ENCODE data around the gene TAF3. TPM values are rescaled to one million over a fixed set of nuclear protein-coding genes. Genes with fewer than 3 reads are reported as not detected.

The TAF3 gene
- total RNA-seq, 4 donors from 2014 or later = 5.6 to 12.9 (median 8.3) TPM

DNA sequence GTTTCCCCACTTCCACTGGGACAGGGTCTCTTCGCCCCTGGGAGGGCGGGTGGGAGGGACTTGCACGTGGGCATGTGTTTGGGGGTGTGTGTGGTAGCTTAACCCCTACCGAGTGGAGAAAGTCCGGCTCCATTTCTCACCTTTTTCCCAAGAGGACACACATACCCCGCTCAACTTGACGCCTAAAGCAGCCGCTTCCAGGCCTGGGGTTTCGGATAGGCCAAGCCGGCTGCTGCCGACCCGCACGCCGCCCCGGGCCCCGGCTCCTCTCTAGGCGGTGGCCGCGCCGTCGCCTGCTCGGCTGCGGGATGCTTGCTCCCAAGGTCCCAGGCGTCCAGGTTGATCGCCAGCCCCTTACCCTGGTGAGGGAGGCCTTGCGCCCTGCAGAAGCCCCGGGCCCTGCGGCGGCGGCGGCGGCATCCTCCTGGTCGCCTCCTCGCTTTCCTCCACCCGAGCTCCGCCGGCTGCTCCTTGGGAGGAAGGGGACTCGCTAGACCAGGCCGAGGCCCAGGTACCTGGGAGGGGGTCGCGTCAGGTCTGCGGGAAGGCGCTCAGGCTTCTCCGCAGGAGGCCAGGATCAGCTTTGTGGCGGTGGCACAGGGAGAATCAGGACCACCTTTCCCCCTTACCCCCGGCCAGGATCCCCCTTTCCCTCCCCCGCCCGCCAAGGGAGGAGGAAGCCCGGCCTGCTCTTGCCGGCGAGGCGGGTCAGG is 233.0 kb downstream of the TAF3 start:
- TF ChIP-seq, protein P1, sequence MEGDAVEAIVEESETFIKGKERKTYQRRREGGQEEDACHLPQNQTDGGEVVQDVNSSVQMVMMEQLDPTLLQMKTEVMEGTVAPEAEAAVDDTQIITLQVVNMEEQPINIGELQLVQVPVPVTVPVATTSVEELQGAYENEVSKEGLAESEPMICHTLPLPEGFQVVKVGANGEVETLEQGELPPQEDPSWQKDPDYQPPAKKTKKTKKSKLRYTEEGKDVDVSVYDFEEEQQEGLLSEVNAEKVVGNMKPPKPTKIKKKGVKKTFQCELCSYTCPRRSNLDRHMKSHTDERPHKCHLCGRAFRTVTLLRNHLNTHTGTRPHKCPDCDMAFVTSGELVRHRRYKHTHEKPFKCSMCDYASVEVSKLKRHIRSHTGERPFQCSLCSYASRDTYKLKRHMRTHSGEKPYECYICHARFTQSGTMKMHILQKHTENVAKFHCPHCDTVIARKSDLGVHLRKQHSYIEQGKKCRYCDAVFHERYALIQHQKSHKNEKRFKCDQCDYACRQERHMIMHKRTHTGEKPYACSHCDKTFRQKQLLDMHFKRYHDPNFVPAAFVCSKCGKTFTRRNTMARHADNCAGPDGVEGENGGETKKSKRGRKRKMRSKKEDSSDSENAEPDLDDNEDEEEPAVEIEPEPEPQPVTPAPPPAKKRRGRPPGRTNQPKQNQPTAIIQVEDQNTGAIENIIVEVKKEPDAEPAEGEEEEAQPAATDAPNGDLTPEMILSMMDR (IDR thresholded peaks at IDR 0.05; ENCODE audit: low read depth) = no peak

DNA sequence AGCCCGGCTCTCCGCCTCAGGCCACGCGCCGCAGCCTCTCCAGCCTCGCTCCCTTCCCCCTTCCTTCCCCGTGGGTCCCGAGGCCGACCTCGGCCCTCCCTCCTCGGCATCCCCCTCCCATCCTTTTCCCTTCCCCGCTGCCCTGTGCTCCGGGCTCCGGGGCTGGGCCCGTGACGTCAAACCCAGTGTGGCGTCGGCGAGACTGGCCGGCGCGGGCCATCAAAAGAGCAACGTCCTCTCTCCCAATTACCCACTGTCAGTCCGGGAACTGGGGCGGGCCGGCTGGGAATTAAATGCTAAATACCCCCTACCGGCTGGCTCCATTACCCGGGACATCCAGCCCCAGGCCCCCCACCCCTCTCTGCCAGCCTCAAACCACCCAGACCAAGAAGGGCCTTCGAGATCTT is 233.5 kb downstream of the TAF3 start:
- TF ChIP-seq, protein P1 (IDR thresholded peaks at IDR 0.05; ENCODE audit: low read depth) = no peak

DNA sequence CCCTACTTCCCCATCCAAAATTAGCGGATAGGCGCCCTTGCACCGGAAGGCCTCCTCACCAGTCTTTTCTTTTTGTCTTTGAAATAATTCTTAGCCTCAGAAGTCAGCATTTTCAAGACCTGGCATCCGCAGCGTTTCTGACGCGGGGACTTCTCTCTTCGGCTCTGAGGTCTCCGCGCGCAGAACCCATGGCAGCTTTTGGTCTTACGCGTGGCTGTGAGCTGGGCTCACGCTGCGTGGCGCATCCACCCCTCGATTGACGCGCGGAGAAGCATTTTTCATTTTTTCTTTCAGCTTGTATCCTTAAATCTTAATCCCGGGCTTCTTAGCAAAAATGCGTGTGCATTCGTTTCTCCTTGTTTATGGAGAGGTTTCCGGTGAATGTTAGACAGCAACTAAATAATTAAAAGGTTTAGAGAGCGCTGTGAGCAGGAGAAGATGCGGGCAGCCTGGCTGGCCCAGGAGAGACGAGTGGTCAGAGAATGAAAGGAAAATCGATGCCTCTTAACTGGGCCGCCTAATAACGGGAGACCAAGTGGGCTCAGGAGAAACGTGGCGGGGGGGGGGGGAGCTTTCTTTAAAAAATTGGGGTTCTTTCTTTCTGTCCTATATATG is 234.1 kb downstream of the TAF3 start:
- TF ChIP-seq, protein P1 (IDR thresholded peaks at IDR 0.05; ENCODE audit: low read depth) = no peak

DNA sequence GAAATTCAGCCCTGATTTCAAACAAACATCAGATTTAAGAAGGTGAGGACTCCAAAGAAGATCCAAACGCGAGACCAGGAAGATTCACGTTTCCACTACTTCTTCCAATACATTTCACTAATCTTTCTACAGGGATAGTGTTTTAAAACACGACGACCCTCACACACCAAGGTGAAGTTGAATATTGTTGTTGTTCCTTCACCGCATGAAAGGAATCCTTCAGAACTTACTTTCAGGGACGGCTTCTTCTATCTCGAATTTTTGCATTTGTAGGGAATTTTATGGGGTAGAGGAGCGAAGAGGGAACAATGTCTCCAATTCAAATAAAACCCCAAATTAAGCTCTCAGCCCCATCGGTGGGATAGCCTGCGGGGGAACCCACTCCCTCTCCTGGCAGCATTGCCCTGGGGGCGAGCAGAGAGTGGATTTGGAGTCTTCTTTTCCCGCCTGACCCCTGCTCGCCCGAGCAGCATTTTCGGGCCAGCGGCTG is 234.7 kb downstream of the TAF3 start:
- TF ChIP-seq, protein P1 (IDR thresholded peaks at IDR 0.05; ENCODE audit: low read depth) = no peak

DNA sequence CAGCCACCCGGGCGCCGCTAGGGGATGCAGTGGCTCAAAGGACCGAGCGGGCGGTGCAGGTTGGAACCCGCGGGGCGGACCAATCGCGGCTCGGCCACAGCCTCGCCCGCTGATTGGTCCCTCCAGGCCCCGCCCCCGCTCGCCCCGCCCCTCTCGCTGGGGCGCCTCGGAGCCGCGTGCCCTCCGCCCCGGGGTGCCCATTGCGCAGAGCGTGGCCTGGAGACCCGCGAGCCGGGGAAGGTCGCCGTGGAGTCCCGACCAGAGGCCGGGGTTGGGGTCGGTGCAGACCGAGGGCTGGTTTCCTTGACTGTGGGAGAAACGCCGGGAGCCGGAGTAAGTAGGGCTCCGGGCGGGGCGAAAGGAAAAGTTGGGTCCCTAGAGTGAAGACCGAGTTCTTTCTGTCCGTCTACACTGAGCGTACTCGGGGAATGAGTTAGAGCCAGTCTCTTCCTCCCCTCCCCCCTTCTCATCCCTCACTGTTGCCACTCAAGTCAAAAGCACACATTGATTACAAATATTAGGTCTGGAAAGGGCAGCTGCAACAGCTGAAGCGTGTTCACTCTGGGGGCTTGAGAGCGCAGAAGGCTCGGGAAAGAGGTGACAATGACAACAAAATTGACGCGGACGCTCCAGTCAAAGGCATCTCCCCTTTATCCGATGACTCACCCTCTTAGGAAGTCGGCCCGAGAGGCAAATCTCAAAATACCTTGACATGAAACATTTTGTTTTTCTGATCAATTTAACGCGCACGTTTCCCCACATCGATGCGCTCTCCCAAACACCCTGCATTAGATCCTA is 235.3 kb downstream of the TAF3 start:
- TF ChIP-seq, protein P1 (IDR thresholded peaks at IDR 0.05; ENCODE audit: low read depth) = no peak

DNA sequence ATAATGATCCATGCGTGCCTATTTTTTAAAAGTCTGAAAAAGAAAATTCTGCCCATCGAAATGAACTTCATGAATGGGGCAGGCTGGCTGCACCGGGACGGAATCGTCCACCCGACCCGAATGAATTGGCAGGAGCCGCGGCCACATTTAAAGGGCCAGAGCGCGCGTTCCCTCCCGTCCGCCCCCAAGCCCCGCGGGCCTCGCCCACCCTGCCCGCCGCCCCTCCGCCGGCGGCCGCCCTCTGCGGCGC is 235.9 kb downstream of the TAF3 start:
- TF ChIP-seq, protein P1 (IDR thresholded peaks at IDR 0.05; ENCODE audit: low read depth) = no peak

Measured in subcutaneous adipose tissue (tissue), 4 donors.